GM19238 (cell line): ENCODE measurements around the gene CCP110.

Source experiments
- DNase-seq: peaks from one replicate; pipeline ENCODE4 v3.0.0; 2011; ENCODE audit warnings: low spot score; ENCODE audit not compliant: insufficient read length

Gene CCP110

DNA sequence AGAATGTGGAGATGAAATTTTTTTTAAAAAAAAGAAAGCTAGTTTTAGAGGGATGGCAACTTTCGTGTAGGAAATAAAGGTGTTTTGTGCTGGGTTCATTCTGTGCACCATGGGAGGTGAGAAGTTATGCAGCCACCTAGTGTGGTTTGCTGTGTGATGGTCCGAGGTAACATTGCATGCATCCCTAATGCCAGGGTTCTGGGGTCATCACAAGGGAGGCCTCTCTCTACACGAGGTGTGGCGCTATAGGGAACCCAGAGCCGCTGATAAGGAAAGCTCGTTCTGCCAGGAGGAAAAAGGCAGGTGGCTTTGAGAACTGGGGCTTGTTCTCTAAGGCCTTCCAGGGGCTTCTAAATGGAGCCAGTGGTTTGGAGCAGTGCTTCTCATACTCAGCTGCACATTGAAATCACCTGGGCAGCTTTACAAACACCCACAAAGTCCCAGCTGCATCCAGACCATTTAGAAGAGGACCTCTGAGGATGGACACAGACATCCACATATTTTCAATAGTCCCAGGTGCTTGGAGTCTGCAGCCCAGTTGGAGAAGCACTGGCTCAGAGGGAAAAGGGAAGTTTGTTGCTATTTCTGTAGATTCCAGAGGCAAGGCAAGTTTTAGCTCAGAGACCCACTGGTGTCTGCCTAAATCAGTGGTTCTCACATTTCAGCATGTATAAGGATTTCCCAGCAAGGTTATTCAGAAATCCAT is 75.2 kb downstream of the CCP110 start:
- DNase-seq: no peak

- DNase-seq: no peak
These were observed 76.4 kb downstream of the CCP110 start for GRCh38 chr16:19599968-19600716.

DNA sequence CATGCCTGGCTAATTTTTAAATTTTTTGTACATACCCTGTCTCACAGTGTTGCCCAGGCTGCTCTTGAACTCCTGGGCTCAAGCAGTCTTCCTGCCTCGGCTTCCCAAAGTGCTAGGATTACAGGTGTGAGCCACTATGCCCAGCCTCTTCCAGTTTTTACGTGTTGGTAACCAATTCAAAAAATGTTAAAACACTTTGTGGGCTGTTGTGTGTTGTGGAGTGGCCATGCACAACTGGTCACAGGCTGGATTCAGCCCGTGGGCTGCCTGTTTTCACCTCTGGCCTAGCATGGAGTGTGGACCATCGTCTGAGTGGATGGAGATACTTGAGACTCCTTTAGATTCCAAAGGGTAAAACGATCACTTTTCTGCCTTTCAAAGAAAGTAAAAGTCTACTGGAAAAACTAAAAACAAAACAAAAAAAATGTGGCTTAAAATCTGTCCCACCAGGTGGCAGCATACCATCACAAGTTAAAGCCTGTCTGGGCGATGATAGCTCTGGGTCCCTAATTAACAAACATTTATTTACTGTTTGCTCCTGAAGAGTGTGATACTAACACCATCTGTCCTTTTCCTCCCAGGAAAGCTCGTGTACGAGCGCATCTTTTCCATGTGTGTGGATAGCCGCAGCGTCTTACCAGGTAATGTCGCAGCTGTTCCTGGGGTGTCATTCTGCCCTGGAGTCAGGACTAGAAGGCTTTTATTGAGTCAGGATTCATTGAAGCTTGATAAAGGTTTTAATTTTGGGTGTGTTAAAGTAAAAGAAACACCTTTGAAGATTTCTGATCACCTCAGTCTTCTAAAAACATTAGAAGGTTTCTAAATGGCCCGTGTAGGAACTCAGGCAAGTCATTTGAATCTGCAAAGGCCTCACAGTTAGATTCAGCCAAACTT is 77.6 kb downstream of the CCP110 start:
- DNase-seq: no peak
